Measurements from ENCODE around the gene SYNGR2.
A peak's percentile ranks its signal among the peaks of the same experiment; 100 is the strongest.

Gene SYNGR2

GRCh38 chr17:78131172-78132083, 37.0 kb upstream of the SYNGR2 start:
- no peak for TF ChIP-seq CTCF (IDR thresholded peaks at IDR 0.05; ENCODE audit: extremely low read depth, missing control alignments)
- DNase-seq (ENCODE audit: low spot score): peak; percentile 60

GRCh38 chr17:78132084-78132676, 36.2 kb upstream of the SYNGR2 start:
- DNase-seq (ENCODE audit: low spot score): peak; percentile 76
- no peak for TF ChIP-seq CTCF (IDR thresholded peaks at IDR 0.05; ENCODE audit: extremely low read depth, missing control alignments)

- no peak for TF ChIP-seq CTCF (IDR thresholded peaks at IDR 0.05; ENCODE audit: extremely low read depth, missing control alignments)
Observed at GRCh38 chr17:78132767-78133178, 35.6 kb upstream of the SYNGR2 start.

GRCh38 chr17:78133179-78133951, 35.0 kb upstream of the SYNGR2 start:
- DNase-seq (ENCODE audit: low spot score): no peak
- no peak for TF ChIP-seq CTCF (IDR thresholded peaks at IDR 0.05; ENCODE audit: extremely low read depth, missing control alignments)

More at GRCh38 chr17:78132767-78133178, 35.6 kb upstream of the SYNGR2 start:
- no peak for DNase-seq (ENCODE audit: low spot score)

GRCh38 chr17:78133971-78134898, 34.1 kb upstream of the SYNGR2 start:
- peak; percentile 74 for DNase-seq (ENCODE audit: low spot score)
- TF ChIP-seq CTCF (IDR thresholded peaks at IDR 0.05; ENCODE audit: extremely low read depth, missing control alignments): peak; percentile 70

- TF ChIP-seq CTCF (IDR thresholded peaks at IDR 0.05; ENCODE audit: extremely low read depth, missing control alignments): no peak
- no peak for DNase-seq (ENCODE audit: low spot score)
Observed at GRCh38 chr17:78134899-78135385, 33.4 kb upstream of the SYNGR2 start.

Data from GM20000 (cell line).